Left lung (tissue), 10 donors: Measurements from ENCODE around the gene EIF4G1. TPM values are rescaled to one million over a fixed set of nuclear protein-coding genes. Genes with fewer than 3 reads are reported as not detected.

Experiments used
- ATAC-seq: fragments of 200-7000 bp; cut with Tn5 transposase; one replicate; pipeline ENCODE4 v1.9.1; 2020; ENCODE audit warnings: moderate library complexity
- DNase-seq, 4 donors: peaks; one replicate each; pipeline ENCODE4 v3.0.0-alpha.2; 2013 to 2020
- H3K27ac ChIP-seq, 2 donors: fragments of 200-600 bp; sonication (generic) in 1 of 2; one replicate each; pipeline versions ENCODE4 v1.5.0 to v1.8.0; 2020 to 2021
- H3K27me3 ChIP-seq, 2 donors: fragments of 200-600 bp; sonication (generic) in 1 of 2; one replicate each; pipeline versions ENCODE4 v1.5.0 to v1.8.0; 2020 to 2021
- H3K36me3 ChIP-seq, 2 donors: fragments of 200-600 bp; sonication (generic) in 1 of 2; one replicate each; pipeline versions ENCODE4 v1.5.0 to v1.8.0; 2020 to 2021
- H3K4me1 ChIP-seq, 2 donors: fragments of 200-600 bp; one replicate each; pipeline ENCODE4 v1.8.0; 2021
- H3K4me3 ChIP-seq, 2 donors: fragments of 200-600 bp; sonication (generic) in 1 of 2; one replicate each; pipeline versions ENCODE4 v1.5.0 to v1.8.0; 2020 to 2021; ENCODE audit warnings: mild to moderate bottlenecking in 1 of 2
- H3K9me3 ChIP-seq, 2 donors: fragments of 200-600 bp; sonication (generic) in 1 of 2; one replicate each; pipeline versions ENCODE4 v1.5.0 to v1.8.0; 2020 to 2021
- CTCF ChIP-seq, 2 donors: fragments of 200-600 bp; sonication (generic) in 1 of 2; IDR thresholded peaks; one replicate each; pipeline versions ENCODE4 v1.5.0 to v1.8.0; 2021; ENCODE audit warnings: antibody characterized with exemption in 2 of 2
- intact Hi-C, 2 donors: fragments of 100-400 bp; cut with DNase I; formaldehyde crosslinking; loops; one replicate each; pipeline versions ENCODE4 v1.11.2 to v1.14.2; 2022
- polyA plus RNA-seq, 6 donors: library from polyadenylated mRNA; unstranded; fragments of 120-200 nt; gene quantifications; one replicate each; pipeline ENCODE4 v1.2.1, GENCODE V29; 2013; ENCODE audit not compliant: insufficient read length in 6 of 6
- total RNA-seq, 2 donors: library from RNA; stranded (reverse); fragmentation: NEBNext Ultra II Directional; extraction: Animal tissue kit (Norgen Biotek cat#: 25700); gene quantifications; one replicate each; pipeline ENCODE4 v1.2.1, GENCODE V29; 2021
- donor health status: DM: no; HTN: yes; CAD: no.
- donor health status: DM: no; HTN: no; CAD: no.

EIF4G1 gene
- total and polyA plus RNA-seq, 8 donors = 158 to 406 (median 203) TPM

- Histone ChIP-seq H3K27ac (no peak within 1 kb of the TSS), H3K36me3 (no peaks in the 10 kb centered on the region), H3K9me3 (no peaks in the 10 kb centered on the region), H3K27me3 (peaks cover 24 to 58% of the 10 kb centered on the region in 2 donors), H3K4me3 (no peak within 1 kb of the TSS), H3K4me1 (no peaks in the 10 kb centered on the region)
- ATAC-seq = no peak
- intact Hi-C loops = no loop called here
- DNase-seq = no peak
- no peak for TF ChIP-seq CTCF (IDR thresholded peaks at IDR 0.05)
These were observed 38.2 kb upstream of the EIF4G1 start, which contains the start of gene ECE2 for GRCh38 chr3:184275961-184276910. ECE2 (plus strand) TSS chr3:184276022; CDS start chr3:184276154, 132 bp downstream.

- Histone ChIP-seq H3K27me3 (peaks cover 24 to 54% of the 10 kb centered on the region in 2 donors), H3K4me1 (no peaks in the 10 kb centered on the region), H3K27ac (no peak overlapping the region), H3K4me3 (no peak overlapping the region), H3K9me3 (no peaks in the 10 kb centered on the region), H3K36me3 (no peaks in the 10 kb centered on the region)
- intact Hi-C loops = no loop called here
- DNase-seq (no peak), ATAC-seq (no peak)
- no peak for TF ChIP-seq CTCF (IDR thresholded peaks at IDR 0.05)
These were observed 37.0 kb upstream of the EIF4G1 start for GRCh38 chr3:184277366-184277765.

- Histone ChIP-seq H3K27me3 (peaks cover 0 to 16% of the 10 kb centered on the region in 2 donors), H3K9me3 (no peaks in the 10 kb centered on the region), H3K4me3 (no peak overlapping the region), H3K36me3 (no peaks in the 10 kb centered on the region), H3K27ac (no peak overlapping the region), H3K4me1 (no peaks in the 10 kb centered on the region)
- DNase-seq (no peak), ATAC-seq (no peak)
- intact Hi-C loops = no loop called here
- no peak for TF ChIP-seq CTCF (IDR thresholded peaks at IDR 0.05)
These were observed 31.5 kb upstream of the EIF4G1 start for GRCh38 chr3:184282941-184283340.

- Histone ChIP-seq H3K4me1 (no peaks in the 10 kb centered on the region), H3K27ac (no peak overlapping the region), H3K27me3 (peaks cover 5 to 18% of the 10 kb centered on the region in 2 donors), H3K9me3 (no peaks in the 10 kb centered on the region), H3K36me3 (no peaks in the 10 kb centered on the region), H3K4me3 (no peak overlapping the region)
- intact Hi-C loops = no loop called here
- ATAC-seq = no peak
- DNase-seq = no peak
- no peak for TF ChIP-seq CTCF (IDR thresholded peaks at IDR 0.05)
These were observed 30.7 kb upstream of the EIF4G1 start for GRCh38 chr3:184283681-184284080.

GRCh38 chr3:184284696-184285095 is 29.7 kb upstream of the EIF4G1 start:
- Histone ChIP-seq H3K36me3 (no peaks in the 10 kb centered on the region), H3K4me3 (no peak overlapping the region), H3K4me1 (no peaks in the 10 kb centered on the region), H3K27me3 (peaks cover 6 to 28% of the 10 kb centered on the region in 2 donors), H3K27ac (no peak overlapping the region), H3K9me3 (no peaks in the 10 kb centered on the region)
- intact Hi-C loops = no loop called here
- peak; percentile 84 for ATAC-seq
- DNase-seq = peak in 2 of 4 donors; percentile 54 to 75
- peak in 1 of 2 donors; percentile 14 for TF ChIP-seq CTCF (IDR thresholded peaks at IDR 0.05)
